Nephron progenitor cell (in vitro differentiated cells): ENCODE results near the gene TSPEAR.

Experiments
- DNase-seq: peaks from one replicate; pipeline ENCODE4 v3.0.0; 2021
- H3K27ac Mint-ChIP-seq: 2 replicates; pipeline ENCODE4 v1.8.0; 2021; ENCODE audit warnings: mild to moderate bottlenecking, moderate library complexity, mixed read lengths
- H3K27me3 Mint-ChIP-seq: 2 replicates; pipeline ENCODE4 v1.8.0; 2021; ENCODE audit warnings: mild to moderate bottlenecking, low read depth, mixed read lengths; ENCODE audit not compliant: poor library complexity
- H3K36me3 Mint-ChIP-seq: 2 replicates; pipeline ENCODE4 v1.8.0; 2021; ENCODE audit warnings: low read depth, mixed read lengths
- H3K4me1 Mint-ChIP-seq: 2 replicates; pipeline ENCODE4 v1.8.0; 2021; ENCODE audit warnings: mixed read lengths
- H3K4me3 Mint-ChIP-seq: 2 replicates; pipeline ENCODE4 v1.8.0; 2021; ENCODE audit warnings: mild to moderate bottlenecking, moderate library complexity, mixed read lengths
- H3K9me3 Mint-ChIP-seq: 2 replicates; pipeline ENCODE4 v1.8.0; 2021; ENCODE audit warnings: mild to moderate bottlenecking, moderate library complexity, mixed read lengths
- CTCF ChIP-seq: fragments of 200-600 bp; sonication (generic); IDR thresholded peaks from 2 replicates; pipeline ENCODE4 v1.5.0; 2021; ENCODE audit warnings: antibody characterized with exemption

Gene TSPEAR

GRCh38 chr21:44485796-44486195, 225.6 kb downstream of the TSPEAR start:
- no peak for DNase-seq
- peak overlapping the region; percentile 80 for H3K4me3 Mint-ChIP-seq
- H3K27me3 Mint-ChIP-seq = peaks cover 4% of the 10 kb centered on the region
- no peak for TF ChIP-seq CTCF
- H3K4me1 Mint-ChIP-seq = peaks cover 23% of the 10 kb centered on the region
- peaks cover 8% of the 10 kb centered on the region for H3K36me3 Mint-ChIP-seq
- peaks cover 18% of the 10 kb centered on the region for H3K9me3 Mint-ChIP-seq
- H3K27ac Mint-ChIP-seq = no peak overlapping the region

- Mint-ChIP-seq H3K27me3 (peaks cover 4% of the 10 kb centered on the region), H3K9me3 (peaks cover 17% of the 10 kb centered on the region), H3K27ac (peak overlapping the region; percentile 54), H3K4me1 (peaks cover 23% of the 10 kb centered on the region), H3K36me3 (peaks cover 6% of the 10 kb centered on the region), H3K4me3 (peak overlapping the region; percentile 80)
- TF ChIP-seq CTCF = peak; percentile 44
- peak; percentile 57 for DNase-seq
These were observed 226.0 kb downstream of the TSPEAR start for GRCh38 chr21:44485254-44485793.

- H3K4me1 Mint-ChIP-seq = peaks cover 23% of the 10 kb centered on the region
- no peak for DNase-seq
- H3K4me3 Mint-ChIP-seq = peak overlapping the region; percentile 80
- peaks cover 4% of the 10 kb centered on the region for H3K27me3 Mint-ChIP-seq
- no peak for TF ChIP-seq CTCF
- peak overlapping the region; percentile 36 for H3K27ac Mint-ChIP-seq
- peaks cover 12% of the 10 kb centered on the region for H3K9me3 Mint-ChIP-seq
- no peaks in the 10 kb centered on the region for H3K36me3 Mint-ChIP-seq
These were observed 226.7 kb downstream of the TSPEAR start for GRCh38 chr21:44484498-44485253.

GRCh38 chr21:44483288-44484237, 227.8 kb downstream of the TSPEAR start:
- Mint-ChIP-seq H3K4me3 (no peak overlapping the region), H3K36me3 (no peaks in the 10 kb centered on the region), H3K9me3 (peaks cover 14% of the 10 kb centered on the region), H3K27me3 (peaks cover 4% of the 10 kb centered on the region), H3K27ac (no peak overlapping the region), H3K4me1 (peaks cover 23% of the 10 kb centered on the region)
- no peak for DNase-seq
- no peak for TF ChIP-seq CTCF

- Mint-ChIP-seq H3K27ac (no peak overlapping the region), H3K4me1 (peaks cover 23% of the 10 kb centered on the region), H3K9me3 (peaks cover 17% of the 10 kb centered on the region), H3K36me3 (peaks cover 5% of the 10 kb centered on the region), H3K4me3 (no peak overlapping the region), H3K27me3 (peaks cover 4% of the 10 kb centered on the region)
- no peak for DNase-seq
- TF ChIP-seq CTCF = no peak
These were observed 228.6 kb downstream of the TSPEAR start for GRCh38 chr21:44482581-44483287.
